IMR-90 (cell line): Measurements from ENCODE around the gene RPS6KA5. TPM values are rescaled to one million over a fixed set of nuclear protein-coding genes. Genes with fewer than 3 reads are reported as not detected.
A peak's percentile ranks its signal among the peaks of the same experiment; 100 is the strongest.

Source experiments
- ATAC-seq: fragments of 200-7000 bp; cut with Tn5 transposase; 2 replicates; pipeline ENCODE4 v1.9.1; 2020; ENCODE audit warnings: low read depth, mild to moderate bottlenecking, moderate library complexity
- BruUV-seq: library from RNA; stranded (reverse); fragments of 400-500 nt; replicated peaks from 2 replicates; lab custom pipeline; 2021; lab: Mats Ljungman, UMichigan
- CTCF ChIA-PET: fragments of 300-600 bp; formaldehyde crosslinking; extraction: SDS; loops from one replicate; lab custom pipeline; 2021; ENCODE audit warnings: antibody characterized with exemption; lab: Yijun Ruan, JAX
- POLR2A ChIA-PET: fragments of 300-600 bp; sonication (Branson Sonifier 250); formaldehyde crosslinking; loops from one replicate; lab custom pipeline; 2022; ENCODE audit warnings: antibody characterized with exemption; ENCODE audit not compliant: unreplicated experiment; lab: Charles Lee
- DNase-seq: peaks from one replicate; pipeline ENCODE4 v3.0.0; 2013
- H2AFZ ChIP-seq: replicated peaks from 2 replicates; pipeline ENCODE3; 2013; ENCODE audit warnings: low read length, mild to moderate bottlenecking; ENCODE audit not compliant: poor library complexity
- H2AK5ac ChIP-seq: 2 replicates; pipeline ENCODE4 v1.6.1; 2013; ENCODE audit warnings: low read depth, low read length, inconsistent platforms
- H2AK9ac ChIP-seq: replicated peaks from 2 replicates; pipeline ENCODE3; 2013; ENCODE audit warnings: mild to moderate bottlenecking, low read depth, low read length, moderate library complexity; ENCODE audit not compliant: poor library complexity
- H2BK120ac ChIP-seq: 2 replicates; pipeline ENCODE4 v1.6.1; 2013; ENCODE audit warnings: low read depth, low read length, inconsistent platforms
- H2BK15ac ChIP-seq: 3 replicates; pipeline ENCODE4 v1.6.1; 2013; ENCODE audit warnings: low read depth, low read length, inconsistent platforms
- H2BK20ac ChIP-seq: 2 replicates; pipeline ENCODE4 v1.6.1; 2013; ENCODE audit warnings: low read depth, mild to moderate bottlenecking, inconsistent platforms, low read length, moderate library complexity
- H2BK5ac ChIP-seq: 2 replicates; pipeline ENCODE4 v1.6.1; 2013; ENCODE audit warnings: mild to moderate bottlenecking, low read depth, low read length, inconsistent platforms; ENCODE audit not compliant: poor library complexity, severe bottlenecking
- H3K14ac ChIP-seq: replicated peaks from 2 replicates; pipeline ENCODE4 v1.6.1; 2013; ENCODE audit warnings: low read depth, low read length, inconsistent platforms
- H3K18ac ChIP-seq: 2 replicates; pipeline ENCODE4 v1.6.1; 2013; ENCODE audit warnings: low read depth, low read length, control low read depth
- H3K23ac ChIP-seq: 2 replicates; pipeline ENCODE4 v1.6.1; 2013; ENCODE audit warnings: low read depth, low read length, inconsistent platforms
- H3K27ac ChIP-seq: 2 replicates; pipeline ENCODE4 v1.5.1; 2013; ENCODE audit warnings: mild to moderate bottlenecking, control low read depth, low read length; ENCODE audit not compliant: insufficient read depth
- H3K27me3 ChIP-seq: 2 replicates; pipeline ENCODE4 v1.6.1; 2013; ENCODE audit warnings: low read length; ENCODE audit not compliant: control insufficient read depth, insufficient read depth
- H3K36me3 ChIP-seq: 2 replicates; pipeline ENCODE4 v1.6.1; 2013; ENCODE audit warnings: low read length, mixed read lengths; ENCODE audit not compliant: control insufficient read depth, insufficient read depth
- H3K4ac ChIP-seq: 2 replicates; pipeline ENCODE4 v1.6.1; 2013; ENCODE audit warnings: low read depth, low read length, inconsistent platforms
- H3K4me1 ChIP-seq: 2 replicates; pipeline ENCODE4 v1.6.1; 2013; ENCODE audit warnings: low read length, mixed read lengths; ENCODE audit not compliant: control insufficient read depth, insufficient read depth
- H3K4me2 ChIP-seq: 2 replicates; pipeline ENCODE4 v1.6.1; 2013; ENCODE audit warnings: low read depth, mild to moderate bottlenecking, control low read depth, low read length, moderate library complexity
- H3K4me3 ChIP-seq: 2 replicates; pipeline ENCODE4 v1.5.1; 2013; ENCODE audit warnings: low read depth, mild to moderate bottlenecking, control low read depth, low read length, moderate library complexity; ENCODE audit not compliant: insufficient read depth
- H3K56ac ChIP-seq: 2 replicates; pipeline ENCODE4 v1.6.1; 2013; ENCODE audit warnings: low read length, inconsistent platforms; ENCODE audit not compliant: insufficient read depth; ENCODE audit errors: extremely low read depth
- H3K79me1 ChIP-seq, 2 experiments: 2 replicates each; pipeline ENCODE4 v1.6.1; 2013; ENCODE audit warnings: low read length in 2 of 2, inconsistent platforms in 1 of 2, low read depth in 1 of 2
- H3K9ac ChIP-seq: 2 replicates; pipeline ENCODE4 v1.6.1; 2013; ENCODE audit warnings: low read depth, low read length, control low read depth
- H3K9me1 ChIP-seq: 2 replicates; pipeline ENCODE4 v1.6.1; 2013; ENCODE audit warnings: low read length, inconsistent platforms; ENCODE audit not compliant: insufficient read depth
- H3K9me3 ChIP-seq: 2 replicates; pipeline ENCODE4 v1.6.1; 2013; ENCODE audit warnings: low read length; ENCODE audit not compliant: control insufficient read depth, insufficient read depth
- H4K20me1 ChIP-seq: 2 replicates; pipeline ENCODE4 v1.6.1; 2013; ENCODE audit warnings: low read length, inconsistent platforms; ENCODE audit not compliant: insufficient read depth
- H4K5ac ChIP-seq: 2 replicates; pipeline ENCODE4 v1.6.1; 2013; ENCODE audit warnings: mild to moderate bottlenecking, low read depth, low read length, control low read depth
- H4K8ac ChIP-seq, 2 experiments: 2 replicates each; pipeline ENCODE4 v1.6.1; 2013; ENCODE audit warnings: low read depth in 2 of 2, low read length in 2 of 2, control low read depth in 1 of 2, inconsistent platforms in 1 of 2
- H4K91ac ChIP-seq: 2 replicates; pipeline ENCODE4 v1.6.1; 2013; ENCODE audit warnings: low read depth, low read length, inconsistent platforms; ENCODE audit not compliant: insufficient read depth
- BHLHE40 ChIP-seq: fragments of 150-350 bp; IDR thresholded peaks from 2 replicates; pipeline ENCODE4 v1.6.1; 2016; ENCODE audit warnings: mild to moderate bottlenecking, low read depth, low read length
- CEBPB ChIP-seq: IDR thresholded peaks from 2 replicates; pipeline ENCODE4 v1.6.1; 2012; ENCODE audit warnings: low read depth, low read length, improper control_type of control experiment
- ELK1 ChIP-seq: fragments of 150-350 bp; IDR thresholded peaks from 2 replicates; pipeline ENCODE4 v1.6.1; 2016; ENCODE audit warnings: low read depth, mild to moderate bottlenecking, low read length, moderate library complexity, borderline replicate concordance
- FOS ChIP-seq: fragments of 150-350 bp; IDR thresholded peaks from 2 replicates; pipeline ENCODE4 v1.6.1; 2016; ENCODE audit warnings: low read depth, low read length
- MAFK ChIP-seq: IDR thresholded peaks from 2 replicates; pipeline ENCODE4 v1.6.1; 2012; ENCODE audit warnings: low read depth, low read length, improper control_type of control experiment
- NFE2L2 ChIP-seq: fragments of 150-350 bp; IDR thresholded peaks from 2 replicates; pipeline ENCODE4 v1.6.1; 2016; ENCODE audit warnings: low read depth, mild to moderate bottlenecking, low read length
- POLR2A ChIP-seq: IDR thresholded peaks from 2 replicates; pipeline ENCODE4 v1.6.1; 2012; ENCODE audit warnings: mild to moderate bottlenecking, low read depth, low read length
- USF2 ChIP-seq: fragments of 150-350 bp; IDR thresholded peaks from 2 replicates; pipeline ENCODE4 v1.6.1; 2017; ENCODE audit warnings: mild to moderate bottlenecking, antibody characterized with exemption, low read length, low read depth
- WGBS, 2 experiments: methylation state at CpG; one replicate each; pipeline versions ENCODE4 v1.1.5 to v1.1.7; 2013; ENCODE audit warnings: missing lambda C conversion rate in 2 of 2; ENCODE audit not compliant: insufficient read length in 1 of 2; ENCODE audit errors: extremely low coverage in 2 of 2; 5-methylcytosine and 5-hydroxymethylcytosine counted together
- dilution Hi-C: fragments of 300-500 bp; cut with HindIII; formaldehyde crosslinking; loops from one replicate; pipeline ENCODE4 v1.14.3; 2018; ENCODE audit warnings: low sequenced_read_pairs; ENCODE audit not compliant: unreplicated experiment
- in situ Hi-C: fragments of 300-500 bp; cut with MboI; formaldehyde crosslinking; loops from 3 replicates; pipeline ENCODE4 v1.14.3; 2019; ENCODE audit warnings: low sequenced_read_pairs, inconsistent platforms, mixed read lengths
- intact Hi-C: fragments of 100-400 bp; cut with micrococcal nuclease; formaldehyde crosslinking; loops from 2 replicates; pipeline ENCODE4 v1.10.0; 2022
- polyA plus RNA-seq, 3 experiments: library from polyadenylated mRNA; depleted of rRNA; stranded (reverse); fragments of >200 nt; gene quantifications; 2 replicates each; pipeline ENCODE4 v1.2.3, GENCODE V29; 2012; ENCODE audit warnings: low replicate concordance in 1 of 3
- total RNA-seq: library from RNA; depleted of rRNA; stranded (reverse); fragments of >200 nt; gene quantifications from 2 replicates; pipeline ENCODE4 v1.2.3, GENCODE V29; 2012

RPS6KA5 gene
- total and polyA plus RNA-seq, 2 of the 4 experiments (the other 2 are of a cell fraction): 0.36 TPM

- in situ Hi-C loops: no loop called here
- peak; percentile 57 for DNase-seq
- no CpG with 5 or more reads among the region's 3 CpGs for WGBS, 2 experiments
Measured at GRCh38 chr14:91098591-91098990, 38.1 kb upstream of the RPS6KA5 start.

More at GRCh38 chr14:91098591-91098990, 38.1 kb upstream of the RPS6KA5 start:
- no peaks in the 10 kb centered on the region for H4K20me1 ChIP-seq
- dilution Hi-C loops (no loop called here), intact Hi-C loops (no loop called here)
- no peak overlapping the region for H2BK5ac ChIP-seq
- H2AK5ac ChIP-seq: no peak overlapping the region
- POLR2A ChIA-PET: no interaction called here
- no peak overlapping the region for H3K4me2 ChIP-seq
- H3K56ac ChIP-seq: no peak overlapping the region
- H2BK120ac ChIP-seq: no peak overlapping the region
- BruUV-seq: no TSS peak
- ATAC-seq: peak; percentile 24; the same call in 1 of the 2 replicates
- H3K9me1 ChIP-seq: no peaks in the 10 kb centered on the region
- no peak overlapping the region for H3K23ac ChIP-seq
- H3K4ac ChIP-seq: no peak overlapping the region
- H3K9me3 ChIP-seq: no peaks in the 10 kb centered on the region
- no peak overlapping the region for H3K4me3 ChIP-seq
- no peak overlapping the region for H3K14ac ChIP-seq
- no peaks in the 10 kb centered on the region for H3K4me1 ChIP-seq
- no peak overlapping the region for H3K27ac ChIP-seq
- H4K5ac ChIP-seq: no peak overlapping the region
- no peak overlapping the region for H4K91ac ChIP-seq
- H2BK20ac ChIP-seq: no peak overlapping the region
- no peak overlapping the region for H3K18ac ChIP-seq
- H2AFZ ChIP-seq: no peak overlapping the region
- H2AK9ac ChIP-seq: no peak overlapping the region
- TF ChIP-seq MAFK (no peak), NFE2L2 (no peak), POLR2A (no peak), FOS (no peak), USF2 (no peak), CEBPB (no peak), BHLHE40 (no peak), ELK1 (no peak)
- no peak overlapping the region for H4K8ac ChIP-seq
- no peaks in the 10 kb centered on the region for H3K36me3 ChIP-seq
- no peak overlapping the region for H3K9ac ChIP-seq
- H3K79me1 ChIP-seq: no peaks in the 10 kb centered on the region
- H3K27me3 ChIP-seq: peaks cover 8% of the 10 kb centered on the region
- H2BK15ac ChIP-seq: no peak overlapping the region
- CTCF ChIA-PET: no interaction called here
